ENCODE data around the gene IRF2BP2. TPM values are rescaled to one million over a fixed set of nuclear protein-coding genes. Genes with fewer than 3 reads are reported as not detected.

IRF2BP2 gene
- total and polyA plus RNA-seq, 2 of the 13 experiments (the other 11 are each of a cell fraction or from before 2014, with no cell fraction given), result 140 to 147 TPM

DNA sequence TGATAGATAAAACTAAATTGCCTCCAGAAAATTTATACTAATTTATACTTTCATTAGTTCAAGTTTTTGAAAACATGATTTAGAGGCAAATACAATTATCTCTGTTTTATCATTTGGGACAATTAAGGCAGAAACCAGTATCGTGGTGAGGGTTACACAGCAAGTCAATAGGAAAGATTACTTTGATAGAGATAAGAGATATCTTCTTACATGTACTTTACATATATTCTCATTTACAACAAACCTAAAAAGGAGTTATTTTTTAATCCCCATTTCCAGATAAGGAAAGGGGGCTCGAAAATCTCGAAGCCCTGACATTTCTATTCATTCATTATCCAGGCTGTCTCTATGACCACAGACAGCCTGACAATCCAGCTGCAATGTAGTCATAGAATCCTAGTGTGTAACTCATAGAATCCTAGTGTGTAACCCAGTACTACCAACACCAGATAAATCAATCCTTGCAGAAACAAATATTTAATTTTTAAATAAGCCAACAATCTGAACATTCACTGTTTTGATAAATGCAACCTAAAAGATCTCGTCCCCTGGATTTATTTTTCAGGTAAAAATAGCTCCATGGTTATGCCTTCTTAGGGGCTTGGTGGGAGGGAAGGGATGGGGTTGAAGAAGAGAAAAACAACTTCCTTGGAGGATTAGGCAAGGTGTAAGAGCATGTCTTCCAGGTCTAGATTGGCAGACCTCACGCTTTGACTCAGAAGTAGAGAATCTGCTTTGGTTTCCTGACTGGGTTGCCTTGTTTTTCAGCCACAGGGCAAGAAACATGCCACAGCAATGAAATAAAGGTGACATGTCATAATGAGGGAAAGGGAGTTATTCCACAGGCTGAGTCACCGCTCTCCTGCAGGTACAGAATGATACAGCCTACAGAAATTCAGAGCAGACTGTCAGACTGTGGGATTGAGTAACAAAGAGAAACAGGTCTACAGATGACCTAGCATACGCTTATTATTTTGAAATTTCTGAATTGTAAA, 45.6 kb downstream of the IRF2BP2 start (continued):
- TF ChIP-seq ZNF30 (CRISPR knock-in tag; IDR thresholded peaks at IDR 0.05) (no peak), FOSL2 (CRISPR knock-in tag; IDR thresholded peaks at IDR 0.05) (peak; percentile 75), ZNF383 (CRISPR knock-in tag; IDR thresholded peaks at IDR 0.05; ENCODE audit: borderline replicate concordance) (no peak), ZNF274 (CRISPR knock-in tag; IDR thresholded peaks at IDR 0.05) (no peak), CEBPB (IDR thresholded peaks at IDR 0.05; ENCODE audit: borderline replicate concordance, low read depth, low read length) (0 out of 2 replicates have a peak, but pooled peaks have one; percentile 12), ZNF550 (CRISPR knock-in tag; IDR thresholded peaks at IDR 0.05; ENCODE audit: borderline replicate concordance) (no peak)
- TF ChIP-seq, protein P1, sequence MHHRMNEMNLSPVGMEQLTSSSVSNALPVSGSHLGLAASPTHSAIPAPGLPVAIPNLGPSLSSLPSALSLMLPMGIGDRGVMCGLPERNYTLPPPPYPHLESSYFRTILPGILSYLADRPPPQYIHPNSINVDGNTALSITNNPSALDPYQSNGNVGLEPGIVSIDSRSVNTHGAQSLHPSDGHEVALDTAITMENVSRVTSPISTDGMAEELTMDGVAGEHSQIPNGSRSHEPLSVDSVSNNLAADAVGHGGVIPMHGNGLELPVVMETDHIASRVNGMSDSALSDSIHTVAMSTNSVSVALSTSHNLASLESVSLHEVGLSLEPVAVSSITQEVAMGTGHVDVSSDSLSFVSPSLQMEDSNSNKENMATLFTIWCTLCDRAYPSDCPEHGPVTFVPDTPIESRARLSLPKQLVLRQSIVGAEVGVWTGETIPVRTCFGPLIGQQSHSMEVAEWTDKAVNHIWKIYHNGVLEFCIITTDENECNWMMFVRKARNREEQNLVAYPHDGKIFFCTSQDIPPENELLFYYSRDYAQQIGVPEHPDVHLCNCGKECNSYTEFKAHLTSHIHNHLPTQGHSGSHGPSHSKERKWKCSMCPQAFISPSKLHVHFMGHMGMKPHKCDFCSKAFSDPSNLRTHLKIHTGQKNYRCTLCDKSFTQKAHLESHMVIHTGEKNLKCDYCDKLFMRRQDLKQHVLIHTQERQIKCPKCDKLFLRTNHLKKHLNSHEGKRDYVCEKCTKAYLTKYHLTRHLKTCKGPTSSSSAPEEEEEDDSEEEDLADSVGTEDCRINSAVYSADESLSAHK (CRISPR knock-in tag; IDR thresholded peaks at IDR 0.05; ENCODE audit: borderline replicate concordance), result no peak
- TF ChIP-seq, protein P2, sequence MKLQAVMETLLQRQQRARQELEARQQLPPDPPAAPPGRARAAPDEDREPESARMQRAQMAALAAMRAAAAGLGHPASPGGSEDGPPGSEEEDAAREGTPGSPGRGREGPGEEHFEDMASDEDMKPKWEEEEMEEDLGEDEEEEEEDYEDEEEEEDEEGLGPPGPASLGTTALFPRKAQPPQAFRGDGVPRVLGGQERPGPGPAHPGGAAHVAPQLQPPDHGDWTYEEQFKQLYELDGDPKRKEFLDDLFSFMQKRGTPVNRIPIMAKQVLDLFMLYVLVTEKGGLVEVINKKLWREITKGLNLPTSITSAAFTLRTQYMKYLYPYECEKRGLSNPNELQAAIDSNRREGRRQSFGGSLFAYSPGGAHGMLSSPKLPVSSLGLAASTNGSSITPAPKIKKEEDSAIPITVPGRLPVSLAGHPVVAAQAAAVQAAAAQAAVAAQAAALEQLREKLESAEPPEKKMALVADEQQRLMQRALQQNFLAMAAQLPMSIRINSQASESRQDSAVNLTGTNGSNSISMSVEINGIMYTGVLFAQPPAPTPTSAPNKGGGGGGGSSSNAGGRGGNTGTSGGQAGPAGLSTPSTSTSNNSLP (IDR thresholded peaks at IDR 0.05; ENCODE audit: low read depth, low read length), result 0 out of 2 replicates have a peak, but pooled peaks have one; percentile 26

Data from HepG2 (cell line).